HepG2 (cell line): ENCODE results near the gene RPL5. TPM values are rescaled to one million over a fixed set of nuclear protein-coding genes. Genes with fewer than 3 reads are reported as not detected.

Source experiments
- ATAC-seq: fragments of 200-7000 bp; cut with Tn5 transposase; 3 replicates; pipeline ENCODE4 v1.9.1; 2020; ENCODE audit warnings: mild to moderate bottlenecking, moderate library complexity
- BruUV-seq: library from RNA; stranded (reverse); fragments of 400-500 nt; replicated peaks from 2 replicates; lab custom pipeline; 2021; lab: Mats Ljungman, UMichigan
- CTCF ChIA-PET: fragments of 300-600 bp; formaldehyde crosslinking; extraction: SDS; loops from one replicate; lab custom pipeline; 2021; ENCODE audit warnings: low total read pairs, inconsistent platforms, low intra/inter-chr PET ratio; lab: Yijun Ruan, JAX
- POLR2A ChIA-PET: fragments of 350-600 bp; sonication (Branson Sonifier 250); formaldehyde crosslinking; loops from one replicate; lab custom pipeline; 2020; ENCODE audit warnings: antibody characterized with exemption, inconsistent platforms; lab: Yijun Ruan, JAX
- DNase-seq: peaks from one replicate; pipeline ENCODE4 v3.0.0-alpha.2; 2015; ENCODE audit warnings: low spot score
- FAIRE-seq: peaks from 3 replicates; lab custom pipeline; 2011; peaks lifted over from hg19 to GRCh38; lab: Jason Lieb, UNC
- H2AFZ ChIP-seq: one replicate; pipeline ENCODE4 v1.6.1; 2011; ENCODE audit warnings: low read length, inconsistent platforms
- H3K27ac ChIP-seq: fragments of 300-600 bp; 3 replicates; pipeline ENCODE4 v1.8.0; 2011; ENCODE audit warnings: mixed run types, mild to moderate bottlenecking, mixed read lengths, low read length, inconsistent platforms; ENCODE audit not compliant: insufficient read depth; ENCODE audit errors: extremely low read length
- H3K27me3 ChIP-seq, 2 experiments: fragments of 200-600 bp in 1 of 2; 2 replicates in 1 of 2; 3 replicates in 1 of 2; pipeline versions ENCODE4 v1.6.0 to v1.8.0; 2011; ENCODE audit warnings: low read length in 2 of 2, mild to moderate bottlenecking in 2 of 2, moderate library complexity in 2 of 2, inconsistent platforms in 1 of 2; ENCODE audit not compliant: insufficient read depth in 2 of 2, control insufficient read depth in 1 of 2
- H3K36me3 ChIP-seq, 2 experiments: fragments of 200-600 bp in 1 of 2; replicated peaks in 1 of 2; 2 replicates in 1 of 2; 3 replicates in 1 of 2; pipeline versions ENCODE4 v1.5.1 to v1.8.0; 2011; ENCODE audit warnings: low read length in 2 of 2, inconsistent platforms in 1 of 2; ENCODE audit not compliant: insufficient read depth in 2 of 2, control insufficient read depth in 1 of 2
- H3K4me1 ChIP-seq: 2 replicates; pipeline ENCODE4 v1.5.1; 2012; ENCODE audit warnings: low read length, inconsistent platforms; ENCODE audit not compliant: insufficient read depth
- H3K4me2 ChIP-seq: 2 replicates; pipeline ENCODE4 v1.6.0; 2011; ENCODE audit warnings: low read depth, low read length, inconsistent platforms
- H3K4me3 ChIP-seq, 3 experiments: fragments of 200-600 bp in 1 of 3; sonication (generic), shearing (Covaris generic) in 1 of 3; replicated peaks in 1 of 3; 2 replicates each; pipeline ENCODE4 v1.5.1; 2011 to 2016; ENCODE audit warnings: low read length in 3 of 3, inconsistent platforms in 2 of 3, low read depth in 2 of 3, mild to moderate bottlenecking in 2 of 3, control low read depth in 1 of 3, mixed read lengths in 1 of 3; ENCODE audit not compliant: insufficient read depth in 1 of 3
- H3K79me2 ChIP-seq: one replicate; pipeline ENCODE4 v1.6.1; 2011; ENCODE audit warnings: low read length, inconsistent platforms; ENCODE audit not compliant: insufficient read depth
- H3K9ac ChIP-seq: 2 replicates; pipeline ENCODE4 v1.6.0; 2011; ENCODE audit warnings: mild to moderate bottlenecking, low read depth, low read length, inconsistent platforms; ENCODE audit not compliant: insufficient read depth
- H3K9me3 ChIP-seq: 2 replicates; pipeline ENCODE4 v1.5.1; 2012; ENCODE audit warnings: mild to moderate bottlenecking, low read length
- H4K20me1 ChIP-seq: 2 replicates; pipeline ENCODE4 v1.6.0; 2011; ENCODE audit warnings: inconsistent platforms, mild to moderate bottlenecking, low read length, moderate library complexity; ENCODE audit not compliant: insufficient read depth
- EED ChIP-seq: sonication (generic); formaldehyde crosslinking; IDR thresholded peaks from 2 replicates; pipeline ENCODE4 v1.5.0; 2020; ENCODE audit warnings: mild to moderate bottlenecking, missing genetic modification reagents
- ETV5 ChIP-seq: IDR thresholded peaks from 2 replicates; pipeline ENCODE4 v1.6.1; 2018; ENCODE audit warnings: missing biosample characterization, missing genetic modification reagents, inconsistent platforms, borderline replicate concordance
- PHB2 ChIP-seq: fragments of 450-650 bp; IDR thresholded peaks from 2 replicates; pipeline ENCODE4 v1.6.1; 2018; ENCODE audit not compliant: partially characterized antibody
- TP53 ChIP-seq: sonication (generic); formaldehyde crosslinking; conservative IDR thresholded peaks from 2 replicates; pipeline ENCODE4 v1.4.0; 2020; ENCODE audit warnings: missing genetic modification reagents
- XBP1 ChIP-seq: sonication (generic); formaldehyde crosslinking; IDR thresholded peaks from 2 replicates; pipeline ENCODE4 v1.5.0; 2020; ENCODE audit warnings: missing genetic modification reagents
- WGBS: methylation state at CpG from one replicate; pipeline ENCODE4 v1.1.6; 2017; ENCODE audit warnings: low lambda C conversion rate; 5-methylcytosine and 5-hydroxymethylcytosine counted together
- in situ Hi-C: cut with HindIII; loops from 2 replicates; pipeline ENCODE4 v1.10.0; 2017; ENCODE audit warnings: low pct_unique_long_range_greater_than_20kb; ENCODE audit not compliant: extremely low pct_ligation_motif_present
- intact Hi-C: fragments of 100-400 bp; cut with micrococcal nuclease; formaldehyde crosslinking; loops from one replicate; pipeline ENCODE4 v1.10.0; 2022; ENCODE audit not compliant: unreplicated experiment
- polyA plus RNA-seq, 8 experiments: library from polyadenylated mRNA; depleted of rRNA in 3 of 8; stranded (reverse) in 7 of 8; unstranded in 1 of 8; fragments of >200 nt; fragmentation: Illumina TruSeq in 4 of 8; extraction: Trizol in 4 of 8; gene quantifications; 2 replicates each; pipeline versions ENCODE4 v1.2.1 to v1.2.3, GENCODE V29; 2011 to 2016; ENCODE audit warnings: low read depth in 4 of 8, missing spikeins in 1 of 8, mixed read lengths in 1 of 8; ENCODE audit not compliant: insufficient read depth in 1 of 8
- total RNA-seq, 5 experiments: library from RNA; depleted of rRNA; stranded (reverse); fragments of >200 nt; fragmentation: Illumina TruSeq; extraction: Trizol; gene quantifications; 2 replicates each; pipeline ENCODE4 v1.2.3, GENCODE V29; 2016; ENCODE audit warnings: low read depth in 1 of 5
- TF ChIP-seq, protein P1 (sequence below): sonication (generic); formaldehyde crosslinking; IDR thresholded peaks from 2 replicates; pipeline ENCODE4 v1.8.0; 2023; ENCODE audit warnings: mild to moderate bottlenecking, missing genetic modification reagents
- TF ChIP-seq, protein P2 (sequence below): sonication (generic); formaldehyde crosslinking; IDR thresholded peaks from 2 replicates; pipeline ENCODE4 v1.4.0; 2020; ENCODE audit warnings: mild to moderate bottlenecking, missing genetic modification reagents
- TF ChIP-seq, protein P3 (sequence below): sonication (generic); formaldehyde crosslinking; conservative IDR thresholded peaks from 2 replicates; pipeline ENCODE4 v1.4.0; 2020; ENCODE audit warnings: missing genetic modification reagents
- TF ChIP-seq, protein P4 (sequence below): sonication (generic); formaldehyde crosslinking; IDR thresholded peaks from 2 replicates; pipeline ENCODE4 v1.4.0; 2020; ENCODE audit warnings: missing genetic modification reagents, mild to moderate bottlenecking, borderline replicate concordance

RPL5 gene
- total and polyA plus RNA-seq, 2 of the 13 experiments (the other 11 are each of a cell fraction or from before 2014, with no cell fraction given), result 2,304 to 2,520 TPM

DNA sequence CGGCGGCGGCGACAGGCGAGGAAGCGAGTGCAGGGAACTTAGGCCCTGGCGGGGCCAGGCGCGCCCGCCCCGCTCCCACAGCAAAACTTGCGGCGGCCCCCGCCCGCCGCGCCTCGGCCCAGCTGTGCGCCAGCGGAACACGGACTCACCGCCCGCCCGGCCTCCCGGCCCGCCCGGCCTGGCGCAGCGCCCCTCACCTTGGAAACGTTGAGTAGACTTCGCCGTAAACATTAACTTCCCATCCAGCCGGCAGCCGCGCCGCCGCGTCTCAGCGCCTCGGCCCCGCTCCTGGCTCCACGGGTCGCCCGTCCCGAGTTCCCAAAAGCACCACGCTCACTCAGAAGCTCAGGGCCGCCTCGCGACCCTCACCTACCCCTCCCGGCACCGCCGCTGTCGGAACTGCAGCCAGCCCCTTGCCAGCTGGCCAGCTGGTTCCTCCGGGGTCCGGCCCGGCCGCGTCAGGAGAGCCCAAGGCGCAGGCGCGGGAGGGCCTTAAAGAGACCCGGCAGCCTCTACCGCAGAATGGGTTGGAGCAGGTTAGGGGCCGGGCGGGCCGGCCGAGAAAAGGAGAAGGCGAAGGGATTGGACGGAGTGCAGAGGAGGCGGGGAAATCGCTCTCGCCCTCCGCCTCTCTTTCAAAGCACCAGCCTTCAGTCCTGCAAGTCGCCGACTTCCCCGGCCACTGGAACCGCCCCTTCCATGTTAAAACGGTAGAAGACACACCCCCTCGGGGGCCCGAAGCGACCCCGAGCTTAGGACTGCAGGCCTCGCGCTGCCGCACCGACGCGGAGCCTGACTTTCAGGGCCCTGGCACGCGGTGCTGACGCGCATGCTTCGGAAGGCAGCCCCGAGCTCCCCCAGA, 47.0 kb upstream of the RPL5 start, which contains the start of gene EVI5:
Gene EVI5, minus strand, starts transcription at position 470 of the 862 bp plus-strand sequence. CDS start 48,562 bp downstream, outside the sequence.
- Histone ChIP-seq H3K36me3 (no peaks in the 10 kb centered on the region; a peak in 1 of 5 replicates), H3K4me3 (peak within 1 kb of the TSS; percentile 88 to 94 (median 90)), H3K79me2 (peaks cover 36% of the 10 kb centered on the region), H4K20me1 (0 out of 2 replicates have a peak, but pooled peaks cover 6% of the 10 kb centered on the region), H3K27me3 (peaks cover 0 to 1% of the 10 kb centered on the region in 2 experiments; a peak in 2 of 5 replicates), H3K9me3 (no peaks in the 10 kb centered on the region), H3K4me1 (peaks cover 32% of the 10 kb centered on the region), H3K4me2 (peak within 1 kb of the TSS; percentile 94), H2AFZ (no peak within 1 kb of the TSS), H3K9ac (peak within 1 kb of the TSS; percentile 88), H3K27ac (peak within 1 kb of the TSS; percentile 91)
- ChIA-PET CTCF (no interaction called here), POLR2A (interaction anchor here (0.6 to 2.8 kb wide), 7 partner anchors 25 to 343 kb away, joined by 3 to 23 read pairs (median 3); partner anchors contain the start of genes MTF2 and RPL5)
- no CpG with 5 or more reads among the region's 94 CpGs for WGBS
- BruUV-seq, result no TSS peak
- peak; percentile 50 for FAIRE-seq
- intact Hi-C loops (loop anchor here (2.0 kb wide), 2 partner anchors 34 to 36 kb away; no protein-coding TSS in a partner anchor), in situ Hi-C loops (no loop called here)
- ATAC-seq, result peak; percentile 97
- DNase-seq, result peak; percentile 92
- TF ChIP-seq, protein P1, sequence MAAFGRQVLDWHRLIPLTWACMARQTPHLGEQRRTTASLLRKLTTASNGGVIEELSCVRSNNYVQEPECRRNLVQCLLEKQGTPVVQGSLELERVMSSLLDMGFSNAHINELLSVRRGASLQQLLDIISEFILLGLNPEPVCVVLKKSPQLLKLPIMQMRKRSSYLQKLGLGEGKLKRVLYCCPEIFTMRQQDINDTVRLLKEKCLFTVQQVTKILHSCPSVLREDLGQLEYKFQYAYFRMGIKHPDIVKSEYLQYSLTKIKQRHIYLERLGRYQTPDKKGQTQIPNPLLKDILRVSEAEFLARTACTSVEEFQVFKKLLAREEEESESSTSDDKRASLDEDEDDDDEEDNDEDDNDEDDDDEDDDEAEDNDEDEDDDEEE (CRISPR knock-in tag), result peak; percentile 98
- TF ChIP-seq XBP1 (CRISPR knock-in tag) (peak; percentile 93), ETV5 (CRISPR knock-in tag) (peak; percentile 52; the same call in 1 of the 2 replicates), PHB2 (no peak), TP53 (CRISPR knock-in tag) (peak; percentile 65; the same call in 1 of the 2 replicates), EED (CRISPR knock-in tag) (peak; percentile 93)
- TF ChIP-seq, protein P2, sequence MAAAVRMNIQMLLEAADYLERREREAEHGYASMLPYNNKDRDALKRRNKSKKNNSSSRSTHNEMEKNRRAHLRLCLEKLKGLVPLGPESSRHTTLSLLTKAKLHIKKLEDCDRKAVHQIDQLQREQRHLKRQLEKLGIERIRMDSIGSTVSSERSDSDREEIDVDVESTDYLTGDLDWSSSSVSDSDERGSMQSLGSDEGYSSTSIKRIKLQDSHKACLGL (CRISPR knock-in tag), result peak; percentile 96
- TF ChIP-seq, protein P3, sequence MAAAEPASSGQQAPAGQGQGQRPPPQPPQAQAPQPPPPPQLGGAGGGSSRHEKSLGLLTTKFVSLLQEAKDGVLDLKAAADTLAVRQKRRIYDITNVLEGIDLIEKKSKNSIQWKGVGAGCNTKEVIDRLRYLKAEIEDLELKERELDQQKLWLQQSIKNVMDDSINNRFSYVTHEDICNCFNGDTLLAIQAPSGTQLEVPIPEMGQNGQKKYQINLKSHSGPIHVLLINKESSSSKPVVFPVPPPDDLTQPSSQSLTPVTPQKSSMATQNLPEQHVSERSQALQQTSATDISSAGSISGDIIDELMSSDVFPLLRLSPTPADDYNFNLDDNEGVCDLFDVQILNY, result 0 out of 2 replicates have a peak, but pooled peaks have one; percentile 40
- TF ChIP-seq, protein P4, sequence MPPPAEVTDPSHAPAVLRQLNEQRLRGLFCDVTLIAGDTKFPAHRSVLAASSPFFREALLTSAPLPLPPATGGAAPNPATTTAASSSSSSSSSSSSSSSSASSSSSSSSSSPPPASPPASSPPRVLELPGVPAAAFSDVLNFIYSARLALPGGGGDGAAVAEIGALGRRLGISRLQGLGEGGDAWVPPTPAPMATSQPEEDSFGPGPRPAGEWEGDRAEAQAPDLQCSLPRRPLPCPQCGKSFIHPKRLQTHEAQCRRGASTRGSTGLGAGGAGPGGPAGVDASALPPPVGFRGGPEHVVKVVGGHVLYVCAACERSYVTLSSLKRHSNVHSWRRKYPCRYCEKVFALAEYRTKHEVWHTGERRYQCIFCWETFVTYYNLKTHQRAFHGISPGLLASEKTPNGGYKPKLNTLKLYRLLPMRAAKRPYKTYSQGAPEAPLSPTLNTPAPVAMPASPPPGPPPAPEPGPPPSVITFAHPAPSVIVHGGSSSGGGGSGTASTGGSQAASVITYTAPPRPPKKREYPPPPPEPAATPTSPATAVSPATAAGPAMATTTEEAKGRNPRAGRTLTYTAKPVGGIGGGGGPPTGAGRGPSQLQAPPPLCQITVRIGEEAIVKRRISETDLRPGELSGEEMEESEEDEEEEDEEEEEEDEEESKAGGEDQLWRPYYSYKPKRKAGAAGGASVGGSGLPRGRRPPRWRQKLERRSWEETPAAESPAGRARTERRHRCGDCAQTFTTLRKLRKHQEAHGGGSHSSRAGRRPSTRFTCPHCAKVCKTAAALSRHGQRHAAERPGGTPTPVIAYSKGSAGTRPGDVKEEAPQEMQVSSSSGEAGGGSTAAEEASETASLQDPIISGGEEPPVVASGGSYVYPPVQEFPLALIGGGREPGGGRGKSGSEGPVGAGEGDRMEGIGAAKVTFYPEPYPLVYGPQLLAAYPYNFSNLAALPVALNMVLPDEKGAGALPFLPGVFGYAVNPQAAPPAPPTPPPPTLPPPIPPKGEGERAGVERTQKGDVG (CRISPR knock-in tag), result peak; percentile 98; the same call in 1 of the 2 replicates
